Activated naive CD8-positive, alpha-beta T cell treated with anti-CD3 and anti-CD28 coated beads for 36 hours (primary cell): ENCODE results near the gene UBE2G1. TPM values are rescaled to one million over a fixed set of nuclear protein-coding genes. Genes with fewer than 3 reads are reported as not detected.
"Not testable (repeated sequence)": the region's sequence is repeated elsewhere in the genome, so short reads cannot be mapped to it uniquely, and the experiment has no call there.

Experiments
- DNase-seq: peaks from one replicate; pipeline ENCODE4 v3.0.0; 2021
- H3K27ac Mint-ChIP-seq: one replicate; pipeline ENCODE4 v1.8.0; 2022; ENCODE audit warnings: mild to moderate bottlenecking, moderate library complexity, mixed read lengths
- H3K27me3 Mint-ChIP-seq: one replicate; pipeline ENCODE4 v1.8.0; 2022; ENCODE audit warnings: mild to moderate bottlenecking, mixed read lengths
- H3K36me3 Mint-ChIP-seq: one replicate; pipeline ENCODE4 v1.8.0; 2021; ENCODE audit warnings: mild to moderate bottlenecking, mixed read lengths
- H3K4me1 Mint-ChIP-seq: one replicate; pipeline ENCODE4 v1.8.0; 2021; ENCODE audit warnings: mixed read lengths
- H3K4me3 Mint-ChIP-seq: one replicate; pipeline ENCODE4 v1.8.0; 2022; ENCODE audit warnings: mild to moderate bottlenecking, moderate library complexity, mixed read lengths
- H3K9me3 Mint-ChIP-seq: one replicate; pipeline ENCODE4 v1.8.0; 2022; ENCODE audit warnings: mixed read lengths
- total RNA-seq, 2 experiments: library from RNA; stranded (reverse); gene quantifications; one replicate each; pipeline ENCODE4 v1.2.3, GENCODE V29; 2021

Gene UBE2G1
- total RNA-seq, 2 experiments from 2014 or later, result 58.8 to 63.9 TPM

GRCh38 chr17:4358154-4358553 is 8.3 kb downstream of the UBE2G1 start:
- no peak overlapping the region for H3K27ac Mint-ChIP-seq
- DNase-seq, result no peak
- no peaks in the 10 kb centered on the region for H3K27me3 Mint-ChIP-seq
- peaks cover 20% of the 10 kb centered on the region for H3K36me3 Mint-ChIP-seq
- peaks cover 47% of the 10 kb centered on the region for H3K4me1 Mint-ChIP-seq
- no peak overlapping the region for H3K4me3 Mint-ChIP-seq
- H3K9me3 Mint-ChIP-seq, result no peaks in the 10 kb centered on the region

GRCh38 chr17:4357671-4358070 is 8.8 kb downstream of the UBE2G1 start:
- no peak overlapping the region for H3K4me3 Mint-ChIP-seq
- DNase-seq, result no peak
- peaks cover 48% of the 10 kb centered on the region for H3K4me1 Mint-ChIP-seq
- H3K27ac Mint-ChIP-seq, result no peak overlapping the region
- H3K36me3 Mint-ChIP-seq, result peaks cover 17% of the 10 kb centered on the region
- no peaks in the 10 kb centered on the region for H3K27me3 Mint-ChIP-seq
- H3K9me3 Mint-ChIP-seq, result no peaks in the 10 kb centered on the region

GRCh38 chr17:4357030-4357628 is 9.3 kb downstream of the UBE2G1 start:
- Mint-ChIP-seq H3K27ac (no peak overlapping the region), H3K36me3 (peaks cover 14% of the 10 kb centered on the region), H3K27me3 (no peaks in the 10 kb centered on the region), H3K4me3 (no peak overlapping the region), H3K4me1 (peaks cover 47% of the 10 kb centered on the region), H3K9me3 (no peaks in the 10 kb centered on the region)
- DNase-seq, result no peak

- DNase-seq, result no peak
- no peaks in the 10 kb centered on the region for H3K9me3 Mint-ChIP-seq
- H3K4me1 Mint-ChIP-seq, result peaks cover 40% of the 10 kb centered on the region
- no peaks in the 10 kb centered on the region for H3K27me3 Mint-ChIP-seq
- H3K36me3 Mint-ChIP-seq, result peaks cover 12% of the 10 kb centered on the region
- no peak overlapping the region for H3K27ac Mint-ChIP-seq
- no peak overlapping the region for H3K4me3 Mint-ChIP-seq
Measured at GRCh38 chr17:4354862-4355514, 11.5 kb downstream of the UBE2G1 start.

GRCh38 chr17:4354206-4354605 is 12.3 kb downstream of the UBE2G1 start:
- Mint-ChIP-seq H3K4me3 (no peak overlapping the region), H3K27ac (no peak overlapping the region), H3K4me1 (peaks cover 35% of the 10 kb centered on the region), H3K36me3 (peaks cover 12% of the 10 kb centered on the region), H3K9me3 (no peaks in the 10 kb centered on the region), H3K27me3 (no peaks in the 10 kb centered on the region)
- DNase-seq, result no peak

GRCh38 chr17:4350214-4350613 is 16.3 kb downstream of the UBE2G1 start:
- not testable (repeated sequence) for H3K36me3 Mint-ChIP-seq, DNase-seq, H3K9me3 Mint-ChIP-seq, H3K27me3 Mint-ChIP-seq, H3K27ac Mint-ChIP-seq, H3K4me3 Mint-ChIP-seq
- peaks cover 32% of the 10 kb centered on the region for H3K4me1 Mint-ChIP-seq

GRCh38 chr17:4345581-4346252 is 20.8 kb downstream of the UBE2G1 start:
- Mint-ChIP-seq H3K27ac (no peak overlapping the region), H3K9me3 (no peaks in the 10 kb centered on the region), H3K36me3 (no peaks in the 10 kb centered on the region), H3K4me3 (no peak overlapping the region), H3K27me3 (no peaks in the 10 kb centered on the region), H3K4me1 (peaks cover 14% of the 10 kb centered on the region)
- no peak for DNase-seq

GRCh38 chr17:4344926-4345325 is 21.5 kb downstream of the UBE2G1 start:
- H3K27ac Mint-ChIP-seq, result no peak overlapping the region
- H3K9me3 Mint-ChIP-seq, result no peaks in the 10 kb centered on the region
- no peaks in the 10 kb centered on the region for H3K27me3 Mint-ChIP-seq
- no peak for DNase-seq
- no peak overlapping the region for H3K4me3 Mint-ChIP-seq
- peaks cover 19% of the 10 kb centered on the region for H3K4me1 Mint-ChIP-seq
- peaks cover 2% of the 10 kb centered on the region for H3K36me3 Mint-ChIP-seq

- Mint-ChIP-seq H3K27ac (no peak overlapping the region), H3K4me3 (no peak overlapping the region), H3K4me1 (peaks cover 17% of the 10 kb centered on the region), H3K36me3 (peaks cover 3% of the 10 kb centered on the region), H3K9me3 (no peaks in the 10 kb centered on the region), H3K27me3 (no peaks in the 10 kb centered on the region)
- DNase-seq, result no peak
Measured at GRCh38 chr17:4342535-4342934, 23.9 kb downstream of the UBE2G1 start.

- Mint-ChIP-seq H3K9me3 (no peaks in the 10 kb centered on the region), H3K27ac (no peak overlapping the region), H3K4me3 (no peak overlapping the region), H3K4me1 (peaks cover 22% of the 10 kb centered on the region), H3K27me3 (no peaks in the 10 kb centered on the region), H3K36me3 (peaks cover 3% of the 10 kb centered on the region)
- DNase-seq, result no peak
Measured at GRCh38 chr17:4341616-4341977, 24.9 kb downstream of the UBE2G1 start.

GRCh38 chr17:4340914-4341615 is 25.4 kb downstream of the UBE2G1 start:
- Mint-ChIP-seq H3K4me3 (no peak overlapping the region), H3K27me3 (no peaks in the 10 kb centered on the region), H3K9me3 (no peaks in the 10 kb centered on the region), H3K36me3 (peaks cover 3% of the 10 kb centered on the region), H3K27ac (no peak overlapping the region), H3K4me1 (peaks cover 22% of the 10 kb centered on the region)
- DNase-seq, result no peak

- no peak for DNase-seq
- Mint-ChIP-seq H3K4me3 (no peak overlapping the region), H3K4me1 (peaks cover 33% of the 10 kb centered on the region), H3K27ac (peak overlapping the region; percentile 59), H3K36me3 (peaks cover 3% of the 10 kb centered on the region), H3K9me3 (no peaks in the 10 kb centered on the region), H3K27me3 (no peaks in the 10 kb centered on the region)
Measured at GRCh38 chr17:4334776-4335584, 31.5 kb downstream of the UBE2G1 start.

GRCh38 chr17:4334332-4334731 is 32.1 kb downstream of the UBE2G1 start:
- no peak overlapping the region for H3K27ac Mint-ChIP-seq

GRCh38 chr17:4333041-4333440 is 33.4 kb downstream of the UBE2G1 start:
- no peak overlapping the region for H3K4me3 Mint-ChIP-seq
- no peak overlapping the region for H3K27ac Mint-ChIP-seq
- no peaks in the 10 kb centered on the region for H3K9me3 Mint-ChIP-seq
- no peaks in the 10 kb centered on the region for H3K27me3 Mint-ChIP-seq
- peaks cover 46% of the 10 kb centered on the region for H3K4me1 Mint-ChIP-seq
- DNase-seq, result no peak
- H3K36me3 Mint-ChIP-seq, result peaks cover 15% of the 10 kb centered on the region

More at GRCh38 chr17:4334332-4334731, 32.1 kb downstream of the UBE2G1 start:
- Mint-ChIP-seq H3K36me3 (peaks cover 6% of the 10 kb centered on the region), H3K4me3 (no peak overlapping the region), H3K4me1 (peaks cover 37% of the 10 kb centered on the region), H3K9me3 (no peaks in the 10 kb centered on the region), H3K27me3 (no peaks in the 10 kb centered on the region)
- no peak for DNase-seq
